ENCODE results near the gene GATAD1. TPM values are rescaled to one million over a fixed set of nuclear protein-coding genes. Genes with fewer than 3 reads are reported as not detected.

Gene GATAD1
- total RNA-seq, 1 experiment from 2014 or later, result 41.2 TPM

- Mint-ChIP-seq H3K4me3 (ENCODE audit: unreplicated experiment) (no peak overlapping the region), H3K9me3 (ENCODE audit: unreplicated experiment) (no peaks in the 10 kb centered on the region), H3K27ac (ENCODE audit: low read depth, unreplicated experiment) (no peak overlapping the region), H3K4me1 (ENCODE audit: insufficient read depth, unreplicated experiment) (no peaks in the 10 kb centered on the region), H3K36me3 (ENCODE audit: insufficient read depth, unreplicated experiment) (peaks cover 7% of the 10 kb centered on the region), H3K27me3 (ENCODE audit: insufficient read depth, unreplicated experiment) (no peaks in the 10 kb centered on the region)
- TF ChIP-seq CTCF (IDR thresholded peaks at IDR 0.05; ENCODE audit: unreplicated experiment), result no peak
- no TSS peak for BruUV-seq (replicated peaks)
- CTCF ChIA-PET, result interaction anchor here (0.5 to 6.5 kb wide), 6 partner anchors 9 to 178 kb away, joined by 3 to 52 read pairs (median 4); partner anchors contain the start of genes FAM133B and GATAD1
- no peak for DNase-seq (ENCODE audit: unreplicated experiment)
- POLR2A ChIA-PET, result interaction anchor here (2.2 kb wide), 1 partner anchor 12 kb away, joined by 4 read pairs; no protein-coding TSS in a partner anchor
- intact Hi-C loops (cut with micrococcal nuclease), result no loop called here
Measured at GRCh38 chr7:92412745-92413144, 34.5 kb upstream of the GATAD1 start.

- DNase-seq (ENCODE audit: unreplicated experiment), result no peak
- Mint-ChIP-seq H3K4me1 (ENCODE audit: insufficient read depth, unreplicated experiment) (no peaks in the 10 kb centered on the region), H3K4me3 (ENCODE audit: unreplicated experiment) (no peak overlapping the region), H3K36me3 (ENCODE audit: insufficient read depth, unreplicated experiment) (peaks cover 7% of the 10 kb centered on the region), H3K9me3 (ENCODE audit: unreplicated experiment) (no peaks in the 10 kb centered on the region), H3K27me3 (ENCODE audit: insufficient read depth, unreplicated experiment) (no peaks in the 10 kb centered on the region), H3K27ac (ENCODE audit: low read depth, unreplicated experiment) (no peak overlapping the region)
- intact Hi-C loops (cut with micrococcal nuclease), result no loop called here
- no peak for TF ChIP-seq CTCF (IDR thresholded peaks at IDR 0.05; ENCODE audit: unreplicated experiment)
- POLR2A ChIA-PET, result interaction anchor here (2.2 kb wide), 1 partner anchor 11 kb away, joined by 4 read pairs; no protein-coding TSS in a partner anchor
- no TSS peak for BruUV-seq (replicated peaks)
- CTCF ChIA-PET, result interaction anchor here (0.6 to 6.5 kb wide), 2 partner anchors 12 to 139 kb away, joined by 3 to 52 read pairs; no protein-coding TSS in a partner anchor
Measured at GRCh38 chr7:92413550-92413949, 33.7 kb upstream of the GATAD1 start.

- intact Hi-C loops (cut with micrococcal nuclease), result no loop called here
- no TSS peak for BruUV-seq (replicated peaks)
- DNase-seq (ENCODE audit: unreplicated experiment), result no peak
- TF ChIP-seq CTCF (IDR thresholded peaks at IDR 0.05; ENCODE audit: unreplicated experiment), result no peak
- ChIA-PET POLR2A (interaction anchor here (1.4 kb wide), 2 partner anchors 10 to 33 kb away, joined by 3 to 6 read pairs; partner anchors contain the start of gene GATAD1), CTCF (interaction anchor here (2.3 to 6.5 kb wide), 2 partner anchors 10 to 32 kb away, joined by 8 to 52 read pairs; partner anchors contain the start of gene GATAD1)
- Mint-ChIP-seq H3K4me1 (ENCODE audit: insufficient read depth, unreplicated experiment) (no peaks in the 10 kb centered on the region), H3K9me3 (ENCODE audit: unreplicated experiment) (no peaks in the 10 kb centered on the region), H3K27me3 (ENCODE audit: insufficient read depth, unreplicated experiment) (no peaks in the 10 kb centered on the region), H3K4me3 (ENCODE audit: unreplicated experiment) (no peak overlapping the region), H3K27ac (ENCODE audit: low read depth, unreplicated experiment) (no peak overlapping the region), H3K36me3 (ENCODE audit: insufficient read depth, unreplicated experiment) (no peaks in the 10 kb centered on the region)
Measured at GRCh38 chr7:92415225-92415624, 32.1 kb upstream of the GATAD1 start.

- CTCF ChIA-PET, result interaction anchor here (0.7 to 1.3 kb wide), 4 partner anchors 10 to 566 kb away, joined by 3 to 6 read pairs (median 4); no protein-coding TSS in a partner anchor
- POLR2A ChIA-PET, result no interaction called here
- no peak for TF ChIP-seq CTCF (IDR thresholded peaks at IDR 0.05; ENCODE audit: unreplicated experiment)
- BruUV-seq (replicated peaks), result no TSS peak
- Mint-ChIP-seq H3K27ac (ENCODE audit: low read depth, unreplicated experiment) (no peak overlapping the region), H3K4me3 (ENCODE audit: unreplicated experiment) (no peak overlapping the region), H3K36me3 (ENCODE audit: insufficient read depth, unreplicated experiment) (no peaks in the 10 kb centered on the region), H3K27me3 (ENCODE audit: insufficient read depth, unreplicated experiment) (no peaks in the 10 kb centered on the region), H3K4me1 (ENCODE audit: insufficient read depth, unreplicated experiment) (no peaks in the 10 kb centered on the region), H3K9me3 (ENCODE audit: unreplicated experiment) (no peaks in the 10 kb centered on the region)
- no peak for DNase-seq (ENCODE audit: unreplicated experiment)
- intact Hi-C loops (cut with micrococcal nuclease), result no loop called here
Measured at GRCh38 chr7:92417913-92418312, 29.4 kb upstream of the GATAD1 start.

Measured in MCF 10A (cell line).